CD4-positive, alpha-beta T cell treated with Interleukin-15 for 1 hour (primary cell): ENCODE data around the gene SLCO1A2.

Experiments
- DNase-seq: peaks from one replicate; pipeline ENCODE4 v3.0.0-alpha.2; 2020

SLCO1A2 gene

DNA sequence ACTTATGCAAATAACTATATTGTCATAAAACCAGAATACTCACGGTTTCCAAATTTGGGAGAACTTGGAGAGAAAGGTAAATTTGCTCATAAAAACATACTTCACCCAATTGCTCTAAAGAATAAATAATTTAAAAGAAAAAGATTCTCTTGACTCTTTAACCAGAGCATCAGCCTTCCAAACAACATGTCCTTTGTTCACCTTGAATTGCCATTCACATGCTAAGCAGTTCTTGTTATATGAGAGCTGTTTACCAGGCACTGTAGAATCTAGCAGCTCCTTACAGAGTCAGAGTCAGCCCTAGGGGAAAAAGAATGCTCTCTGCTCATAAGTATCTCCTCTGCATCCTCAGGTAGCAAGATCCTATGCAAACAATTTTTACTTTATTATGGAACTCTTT, 10.2 kb downstream of the SLCO1A2 start:
- no peak for DNase-seq

DNA sequence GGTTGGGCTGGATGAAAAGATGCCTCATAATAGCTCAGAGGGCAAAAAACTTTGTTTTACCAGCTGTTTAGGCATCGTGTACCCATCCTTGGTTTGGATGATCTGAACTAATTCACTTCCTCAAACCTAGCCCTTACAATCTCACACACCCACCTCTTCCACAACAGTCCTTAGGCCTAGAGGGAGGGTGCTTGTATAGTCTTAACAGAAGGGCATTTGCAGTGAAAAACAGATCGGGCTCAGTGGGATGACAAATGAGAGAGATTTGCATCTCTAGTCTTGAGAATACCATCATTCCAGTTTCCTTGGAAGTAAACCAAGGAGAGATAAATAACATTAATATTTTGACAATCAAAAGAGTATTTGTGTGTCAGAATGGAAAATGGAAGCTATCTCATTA, 11.0 kb downstream of the SLCO1A2 start:
- no peak for DNase-seq

- no peak for DNase-seq
Measured at GRCh38 chr12:21308785-21309184, 25.9 kb downstream of the SLCO1A2 start.

- DNase-seq, result no peak
Measured at GRCh38 chr12:21305661-21306060, 29.1 kb downstream of the SLCO1A2 start.

GRCh38 chr12:21300632-21301031, 34.1 kb downstream of the SLCO1A2 start:
- no peak for DNase-seq

- no peak for DNase-seq
Measured at GRCh38 chr12:21296751-21297406, 37.8 kb downstream of the SLCO1A2 start.

DNA sequence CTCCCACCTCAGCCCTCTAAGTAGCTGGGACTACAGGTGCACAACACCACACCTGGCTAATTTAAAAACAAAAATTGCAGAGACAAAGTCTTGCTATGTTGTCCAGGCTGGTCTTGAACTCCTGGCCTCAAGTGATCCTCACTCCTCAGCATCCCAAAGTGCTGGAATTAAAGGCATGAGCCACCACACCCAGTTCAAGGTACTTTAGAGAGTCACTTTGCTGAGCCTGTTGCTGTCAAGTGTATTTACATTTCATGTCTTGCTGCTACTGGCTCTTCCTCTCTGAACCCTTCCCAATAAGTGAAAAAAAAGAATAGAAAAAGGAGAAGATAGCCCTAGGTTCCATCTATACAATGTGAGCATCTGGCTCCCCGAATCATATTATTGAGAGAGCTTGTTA, 38.4 kb downstream of the SLCO1A2 start:
- no peak for DNase-seq

DNA sequence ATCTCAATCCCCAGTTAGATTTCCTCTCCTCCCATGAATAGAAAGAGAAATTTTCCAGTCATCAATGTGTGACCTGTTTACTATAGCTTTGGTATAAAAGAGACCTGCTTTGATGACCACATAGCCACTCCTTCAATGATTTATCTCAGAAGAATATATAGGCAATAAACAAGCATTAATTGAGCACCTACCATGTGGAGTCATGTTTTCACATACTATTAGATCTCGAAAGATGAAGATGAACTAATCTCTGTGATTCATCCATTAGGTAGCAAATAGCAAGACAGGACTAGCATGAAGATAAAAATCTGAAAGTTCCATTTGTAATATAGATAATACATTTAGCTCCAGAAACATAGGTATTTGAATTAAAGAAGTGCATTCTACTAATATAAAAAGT, 40.5 kb downstream of the SLCO1A2 start:
- DNase-seq, result no peak

DNA sequence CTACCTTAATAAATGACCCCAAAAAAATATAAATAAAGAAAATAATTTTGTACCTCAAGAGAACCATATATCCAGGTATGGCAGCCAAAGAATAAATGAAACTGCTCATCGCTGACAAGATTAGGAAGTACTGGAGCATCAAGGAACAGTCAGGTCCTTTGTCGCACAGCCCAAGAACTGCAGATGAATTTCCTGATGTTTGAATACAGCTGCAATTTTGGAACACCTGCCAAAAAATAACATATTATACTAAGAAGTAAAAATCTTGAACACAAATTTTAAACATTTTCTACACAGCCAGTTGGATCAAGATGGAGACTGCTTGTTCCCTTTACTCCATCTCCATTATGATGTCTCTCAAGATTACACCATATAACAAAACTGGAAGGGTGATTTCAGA, 42.6 kb downstream of the SLCO1A2 start:
- no peak for DNase-seq

DNA sequence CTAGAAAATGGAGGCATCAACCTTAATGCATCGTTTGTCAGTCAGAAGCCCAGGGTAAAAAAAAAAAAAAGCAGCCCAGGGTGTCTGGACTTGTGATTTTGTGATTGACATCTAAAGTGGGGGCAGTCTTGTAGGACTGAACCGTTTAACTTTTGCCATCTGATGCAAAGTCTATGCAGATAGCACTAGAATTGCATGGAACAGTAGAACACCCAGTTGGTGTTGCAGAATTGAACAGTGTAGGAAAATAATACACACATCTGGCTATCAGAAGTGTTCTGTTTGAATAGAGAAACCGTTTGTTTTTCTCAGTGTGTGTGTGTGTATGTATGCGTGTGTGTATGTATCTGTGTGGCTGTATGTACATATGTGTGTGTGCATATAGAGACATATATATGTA, 45.0 kb downstream of the SLCO1A2 start:
- no peak for DNase-seq

DNA sequence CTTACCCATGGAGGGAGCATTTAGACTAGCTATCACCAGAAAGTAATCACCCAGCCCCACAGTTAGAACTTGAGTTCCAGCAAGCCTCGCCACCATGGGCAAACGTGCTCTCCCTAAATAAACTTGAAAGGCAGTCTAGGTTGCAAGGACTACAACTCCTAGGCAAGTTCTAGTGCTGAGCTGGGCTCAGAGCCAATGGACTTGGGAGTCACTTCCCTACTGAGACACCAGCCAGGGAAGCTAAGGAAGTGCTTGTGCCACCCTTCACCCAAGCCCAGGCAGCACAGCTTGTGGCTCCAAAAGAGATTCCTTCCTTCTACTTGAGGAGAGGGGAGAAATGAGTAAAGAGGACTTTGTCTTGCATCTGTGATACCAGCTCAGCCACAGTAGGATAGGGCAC, 57.9 kb downstream of the SLCO1A2 start:
- no peak for DNase-seq

DNA sequence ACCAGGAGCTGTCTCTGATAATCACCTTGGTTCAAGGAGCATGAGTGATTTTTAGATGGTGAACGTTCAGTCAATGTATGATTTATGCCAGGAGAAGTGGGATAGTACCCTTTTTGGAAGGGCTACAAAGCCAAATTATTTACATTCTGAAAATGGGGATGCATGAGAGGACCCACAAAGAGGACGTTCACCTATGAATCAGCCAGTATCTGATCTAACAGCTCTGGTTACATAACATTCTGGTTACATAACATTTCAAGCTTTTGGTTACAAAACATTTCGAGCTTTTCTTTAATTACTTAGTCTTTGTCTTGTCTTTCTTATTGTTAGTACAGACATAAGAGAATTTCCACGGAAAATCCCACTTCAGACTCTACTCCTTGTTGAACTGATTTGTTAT, 68.8 kb downstream of the SLCO1A2 start:
- DNase-seq, result no peak

DNA sequence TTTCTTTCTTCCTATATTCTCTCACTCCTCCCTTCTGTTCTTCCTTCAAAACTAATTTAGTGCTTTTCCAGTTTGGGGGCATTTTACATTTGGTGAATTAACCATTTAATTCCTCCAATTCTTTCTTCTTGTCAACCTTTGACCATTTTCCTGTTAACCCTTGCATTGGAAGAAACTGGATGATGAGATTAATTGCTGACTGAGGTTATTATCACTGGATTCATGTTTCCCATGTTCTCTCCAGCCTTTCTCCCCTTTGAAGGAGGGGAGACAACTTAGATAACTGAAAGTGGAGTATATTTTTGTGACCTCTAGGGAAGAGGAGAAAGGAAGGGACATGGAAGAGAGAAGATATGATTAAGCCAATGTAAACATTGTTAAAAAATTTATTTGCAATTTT, 70.5 kb downstream of the SLCO1A2 start:
- DNase-seq, result no peak

- DNase-seq, result no peak
Measured at GRCh38 chr12:21257172-21257571, 77.5 kb downstream of the SLCO1A2 start.

DNA sequence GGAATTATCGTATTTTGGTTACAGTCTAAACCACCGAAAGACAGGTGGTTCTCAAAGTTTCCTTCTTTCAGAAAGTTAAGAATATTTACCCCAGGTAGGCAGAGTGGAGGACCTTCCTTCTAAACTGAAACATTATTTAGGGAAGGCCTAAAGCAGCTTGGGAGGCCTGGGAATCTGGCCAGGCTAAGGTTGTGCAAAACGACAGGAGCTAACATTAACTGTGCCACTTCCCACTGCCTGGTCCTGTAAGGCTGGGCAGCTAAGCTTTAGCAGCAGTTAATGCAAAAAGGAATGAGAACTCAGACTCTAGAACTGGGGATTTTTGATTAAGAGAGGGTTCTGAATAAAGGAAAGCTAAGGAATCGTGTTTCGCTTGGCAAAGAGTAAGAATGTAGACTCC, 82.6 kb downstream of the SLCO1A2 start:
- no peak for DNase-seq

GRCh38 chr12:21248679-21249078, 86.0 kb downstream of the SLCO1A2 start:
- DNase-seq, result no peak

DNA sequence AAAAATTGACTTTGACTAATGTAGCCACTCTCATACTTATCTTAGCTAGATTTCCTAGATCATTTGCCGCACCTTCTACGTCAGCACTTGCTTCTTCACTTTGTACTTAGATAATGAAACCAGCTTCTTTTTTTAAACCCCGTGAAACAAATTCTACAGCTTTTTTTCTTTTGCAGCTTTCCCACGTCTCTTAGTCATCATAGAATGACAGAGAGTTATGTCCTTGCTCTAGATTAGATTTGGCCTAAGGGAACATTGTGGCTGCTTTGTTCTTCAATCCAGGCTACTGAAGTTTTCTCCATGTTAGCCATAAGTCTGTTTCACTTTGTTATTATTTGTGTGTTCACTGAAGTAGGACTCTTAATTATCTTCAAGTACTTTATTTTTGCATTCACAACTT, 94.9 kb downstream of the SLCO1A2 start:
- DNase-seq, result no peak

DNA sequence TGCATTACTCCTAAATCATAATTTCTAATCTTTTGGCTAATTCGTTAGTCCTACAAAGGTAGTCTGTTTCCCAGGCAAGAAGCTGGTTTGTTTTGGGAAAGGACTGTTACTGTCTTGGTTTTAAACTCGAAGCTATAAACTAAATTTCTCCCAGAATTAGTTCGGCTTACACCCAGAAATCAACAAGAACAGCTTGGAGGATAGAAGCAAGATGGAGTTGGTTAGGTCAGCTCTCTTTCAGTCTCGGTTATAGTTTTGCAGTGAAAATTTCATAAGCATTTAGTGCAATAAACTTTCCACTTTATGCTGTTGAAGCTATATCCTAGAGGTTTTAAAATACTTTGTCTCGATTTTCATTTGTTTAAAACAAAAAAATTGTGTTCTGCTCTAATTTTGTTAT, 100.3 kb downstream of the SLCO1A2 start:
- DNase-seq, result no peak

GRCh38 chr12:21223930-21224329, 110.8 kb downstream of the SLCO1A2 start:
- no peak for DNase-seq

DNA sequence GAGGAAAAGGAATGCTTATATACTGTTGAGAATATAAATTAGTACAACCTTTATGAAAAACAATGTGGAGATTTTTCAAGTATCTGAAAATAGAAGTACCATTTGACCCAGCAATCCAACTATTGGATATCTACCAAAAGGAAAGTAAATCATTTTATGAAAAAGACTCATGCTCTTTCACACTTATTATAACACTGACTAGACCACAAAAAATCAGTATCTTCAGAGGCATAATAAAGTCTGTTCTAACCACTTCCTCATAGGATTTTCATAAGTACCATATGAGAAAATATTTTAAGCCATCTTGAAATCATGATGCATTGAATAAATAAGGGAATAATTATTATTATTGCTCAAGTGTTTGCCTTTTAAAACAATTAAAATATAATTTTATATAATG, 112.9 kb downstream of the SLCO1A2 start:
- DNase-seq, result no peak

- no peak for DNase-seq
Measured at GRCh38 chr12:21221072-21221471, 113.6 kb downstream of the SLCO1A2 start.

- no peak for DNase-seq
Measured at GRCh38 chr12:21220266-21220665, 114.5 kb downstream of the SLCO1A2 start.

GRCh38 chr12:21219206-21219605, 115.5 kb downstream of the SLCO1A2 start:
- no peak for DNase-seq
